Natural killer cell (primary cell): ENCODE results near the gene FRMD4A. TPM values are rescaled to one million over a fixed set of nuclear protein-coding genes. Genes with fewer than 3 reads are reported as not detected.

Experiments used
- ATAC-seq, 3 donors: fragments of 150-1000 bp in 2 of 3; fragments of 200-7000 bp in 1 of 3; cut with Tn5 transposase; 1 replicate in 1 of 3; 2 replicates in 2 of 3; pipeline ENCODE4 v1.10.0; 2021; ENCODE audit warnings: mild to moderate bottlenecking in 2 of 3, moderate library complexity in 2 of 3
- DNase-seq, 2 donors: peaks; one replicate each; pipeline versions ENCODE4 v3.0.0 to v3.0.0-alpha.2; 2013 to 2021; ENCODE audit warnings: mixed read lengths in 1 of 2
- H3K27ac ChIP-seq: one replicate; pipeline ENCODE4 v1.5.1; 2013; ENCODE audit warnings: mild to moderate bottlenecking, low read length
- H3K27me3 ChIP-seq: one replicate; pipeline ENCODE4 v1.6.1; 2013; ENCODE audit warnings: low read length; ENCODE audit not compliant: control insufficient read depth, insufficient read depth
- H3K36me3 ChIP-seq: one replicate; pipeline ENCODE4 v1.6.1; 2013; ENCODE audit warnings: low read length; ENCODE audit not compliant: control insufficient read depth, insufficient read depth
- H3K4me1 ChIP-seq: one replicate; pipeline ENCODE4 v1.6.1; 2013; ENCODE audit warnings: low read length; ENCODE audit not compliant: control insufficient read depth, insufficient read depth
- H3K4me3 ChIP-seq: one replicate; pipeline ENCODE4 v1.5.1; 2013; ENCODE audit warnings: low read length
- H3K9me3 ChIP-seq: one replicate; pipeline ENCODE4 v1.6.1; 2013; ENCODE audit warnings: low read length; ENCODE audit not compliant: control insufficient read depth, insufficient read depth
- H3K27ac Mint-ChIP-seq, 2 donors: one replicate each; pipeline ENCODE4 v1.8.0; 2022; ENCODE audit warnings: mild to moderate bottlenecking in 2 of 2, mixed read lengths in 2 of 2, moderate library complexity in 1 of 2
- H3K27me3 Mint-ChIP-seq, 2 donors: one replicate each; pipeline ENCODE4 v1.8.0; 2022; ENCODE audit warnings: low read depth in 2 of 2, mixed read lengths in 2 of 2
- H3K36me3 Mint-ChIP-seq: one replicate; pipeline ENCODE4 v1.8.0; 2022; ENCODE audit warnings: mixed read lengths
- H3K4me1 Mint-ChIP-seq, 2 donors: one replicate each; pipeline ENCODE4 v1.8.0; 2022; ENCODE audit warnings: mixed read lengths in 2 of 2
- H3K4me3 Mint-ChIP-seq: one replicate; pipeline ENCODE4 v1.8.0; 2022; ENCODE audit warnings: mild to moderate bottlenecking, moderate library complexity, mixed read lengths
- H3K9me3 Mint-ChIP-seq, 2 donors: one replicate each; pipeline ENCODE4 v1.8.0; 2022; ENCODE audit warnings: mixed read lengths in 2 of 2
- WGBS: methylation state at CpG from one replicate; pipeline ENCODE4 v1.1.7; 2013; ENCODE audit warnings: missing lambda C conversion rate; ENCODE audit not compliant: insufficient coverage; 5-methylcytosine and 5-hydroxymethylcytosine counted together
- intact Hi-C: fragments of 100-400 bp; cut with micrococcal nuclease; formaldehyde crosslinking; loops from one replicate; pipeline ENCODE4 v1.14.2; 2022
- total RNA-seq, 4 donors: library from RNA; stranded (reverse); fragments of 120-200 nt in 1 of 4; gene quantifications; one replicate each; pipeline versions ENCODE4 v1.2.3 to v1.2.4, GENCODE V29; 2013 to 2022
- TF ChIP-seq, protein P1 (sequence below): fragments of 200-600 bp; IDR thresholded peaks from one replicate; pipeline ENCODE4 v1.8.0; 2022; ENCODE audit warnings: antibody characterized with exemption

FRMD4A gene
- total RNA-seq, 3 donors from 2014 or later (not counting 1 experiment from before 2014, with no cell fraction given): 0.36 to 0.38 TPM; not detected in 1

DNA sequence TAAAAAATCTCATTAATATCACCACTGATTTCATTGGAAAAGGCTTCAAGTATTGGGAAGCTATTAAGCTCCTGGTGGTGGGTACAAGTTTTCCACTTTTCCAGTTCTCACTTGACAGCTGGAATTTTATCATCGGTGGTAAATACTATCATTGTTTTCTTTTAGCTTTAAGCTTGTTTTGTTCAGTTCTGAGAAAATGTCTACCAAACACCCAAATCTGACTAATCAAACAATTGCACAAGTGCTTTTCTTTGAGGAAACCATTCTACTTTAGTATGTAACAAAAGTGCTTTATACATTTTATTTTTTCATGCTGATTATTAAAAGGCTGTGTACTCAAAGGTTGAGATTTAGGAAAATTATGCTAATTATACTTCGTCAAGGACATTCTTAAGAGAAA, 736.1 kb downstream of the FRMD4A start:
- TF ChIP-seq, protein P1, sequence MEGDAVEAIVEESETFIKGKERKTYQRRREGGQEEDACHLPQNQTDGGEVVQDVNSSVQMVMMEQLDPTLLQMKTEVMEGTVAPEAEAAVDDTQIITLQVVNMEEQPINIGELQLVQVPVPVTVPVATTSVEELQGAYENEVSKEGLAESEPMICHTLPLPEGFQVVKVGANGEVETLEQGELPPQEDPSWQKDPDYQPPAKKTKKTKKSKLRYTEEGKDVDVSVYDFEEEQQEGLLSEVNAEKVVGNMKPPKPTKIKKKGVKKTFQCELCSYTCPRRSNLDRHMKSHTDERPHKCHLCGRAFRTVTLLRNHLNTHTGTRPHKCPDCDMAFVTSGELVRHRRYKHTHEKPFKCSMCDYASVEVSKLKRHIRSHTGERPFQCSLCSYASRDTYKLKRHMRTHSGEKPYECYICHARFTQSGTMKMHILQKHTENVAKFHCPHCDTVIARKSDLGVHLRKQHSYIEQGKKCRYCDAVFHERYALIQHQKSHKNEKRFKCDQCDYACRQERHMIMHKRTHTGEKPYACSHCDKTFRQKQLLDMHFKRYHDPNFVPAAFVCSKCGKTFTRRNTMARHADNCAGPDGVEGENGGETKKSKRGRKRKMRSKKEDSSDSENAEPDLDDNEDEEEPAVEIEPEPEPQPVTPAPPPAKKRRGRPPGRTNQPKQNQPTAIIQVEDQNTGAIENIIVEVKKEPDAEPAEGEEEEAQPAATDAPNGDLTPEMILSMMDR: no peak
- Histone ChIP-seq H3K36me3 (peaks cover 22% of the 10 kb centered on the region), H3K4me3 (no peak overlapping the region), H3K4me1 (no peaks in the 10 kb centered on the region), H3K9me3 (no peaks in the 10 kb centered on the region), H3K27ac (no peak overlapping the region), H3K27me3 (no peaks in the 10 kb centered on the region)
- no peak overlapping the region for H3K27ac Mint-ChIP-seq
- H3K9me3 Mint-ChIP-seq: no peaks in the 10 kb centered on the region
- intact Hi-C loops: no loop called here
- ATAC-seq (no peak), DNase-seq (no peak)
- H3K27me3 Mint-ChIP-seq: no peaks in the 10 kb centered on the region
- H3K4me3 Mint-ChIP-seq: no peak overlapping the region
- H3K36me3 Mint-ChIP-seq: peaks cover 16% of the 10 kb centered on the region
- peaks cover 32 to 33% of the 10 kb centered on the region in 2 donors for H3K4me1 Mint-ChIP-seq
- WGBS: 86% methylated on average over 2 of the region's 2 CpGs
